Duodenal mucosa (tissue), 2 donors: ENCODE results near the gene KIF5C.

Experiments
- H3K27ac ChIP-seq: one replicate; pipeline ENCODE4 v1.7.0; 2013; ENCODE audit warnings: low read depth, low read length
- H3K27me3 ChIP-seq, 2 donors: one replicate each; pipeline ENCODE4 v1.7.0; 2013; ENCODE audit warnings: low read length in 2 of 2, control low read depth in 1 of 2; ENCODE audit not compliant: insufficient read depth in 2 of 2, control insufficient read depth in 1 of 2
- H3K36me3 ChIP-seq, 2 donors: one replicate each; pipeline ENCODE4 v1.7.0; 2013; ENCODE audit warnings: low read length in 2 of 2, control low read depth in 1 of 2; ENCODE audit not compliant: insufficient read depth in 2 of 2, control insufficient read depth in 1 of 2
- H3K4me1 ChIP-seq, 2 donors: one replicate each; pipeline ENCODE4 v1.7.0; 2013; ENCODE audit warnings: low read length in 2 of 2, control low read depth in 1 of 2; ENCODE audit not compliant: insufficient read depth in 2 of 2, control insufficient read depth in 1 of 2
- H3K4me3 ChIP-seq, 2 donors: one replicate each; pipeline ENCODE4 v1.7.0; 2013; ENCODE audit warnings: low read length in 2 of 2, low read depth in 1 of 2
- H3K9ac ChIP-seq, 2 donors: one replicate each; pipeline ENCODE4 v1.7.0; 2013; ENCODE audit warnings: low read length in 2 of 2, low read depth in 1 of 2
- H3K9me3 ChIP-seq, 2 donors: one replicate each; pipeline ENCODE4 v1.7.0; 2013; ENCODE audit warnings: low read length in 2 of 2, control low read depth in 1 of 2; ENCODE audit not compliant: control insufficient read depth in 1 of 2

KIF5C gene

DNA sequence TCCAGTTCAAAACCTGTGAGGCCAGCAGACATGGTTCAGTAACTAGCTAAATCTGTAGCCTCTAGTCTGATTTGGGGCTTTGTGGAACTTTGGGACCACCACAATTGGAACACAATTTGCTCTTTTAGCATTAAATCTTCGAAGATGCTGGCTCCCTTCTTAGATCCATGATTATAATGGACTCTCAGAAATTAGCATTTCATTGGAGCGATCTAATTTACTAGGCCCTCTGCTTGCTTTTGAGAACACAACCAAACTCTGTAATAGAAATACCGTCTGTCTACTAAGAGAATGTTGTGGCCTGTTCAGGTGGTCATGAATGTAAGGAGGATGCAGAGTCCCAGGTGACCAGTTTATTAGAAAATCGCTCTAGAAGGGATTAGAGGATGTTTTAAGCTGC, 93.3 kb downstream of the KIF5C start:
- Histone ChIP-seq H3K36me3 (no peaks in the 10 kb centered on the region), H3K4me1 (no peaks in the 10 kb centered on the region), H3K9me3 (no peaks in the 10 kb centered on the region), H3K4me3 (no peak overlapping the region), H3K9ac (no peak overlapping the region), H3K27ac (no peak overlapping the region), H3K27me3 (no peaks in the 10 kb centered on the region)

DNA sequence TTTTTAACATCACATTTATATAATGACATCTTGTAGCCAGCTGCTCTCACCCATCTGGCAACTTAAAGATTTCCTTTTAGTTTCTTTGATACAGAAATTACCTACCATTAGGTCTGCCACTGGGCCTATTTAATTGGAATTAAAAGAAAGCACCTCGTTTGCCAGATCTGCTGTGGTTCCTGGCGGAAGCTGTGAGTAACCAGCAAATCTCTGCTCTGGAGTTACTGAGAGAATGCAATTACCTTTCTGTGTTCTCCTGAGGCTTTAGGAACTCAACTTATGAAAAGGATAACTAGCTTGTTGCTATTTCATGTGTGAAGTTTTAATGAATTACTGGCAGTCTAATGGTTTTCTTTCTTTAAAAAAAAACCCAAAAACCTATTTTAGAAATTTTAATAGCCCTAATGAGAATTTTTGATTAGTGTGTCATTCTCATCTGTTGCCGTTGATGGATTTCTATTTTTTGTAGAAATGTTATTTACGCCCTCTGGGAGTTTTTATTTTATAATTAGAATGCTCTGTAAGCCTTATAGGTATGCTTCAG, 93.8 kb downstream of the KIF5C start:
- Histone ChIP-seq H3K4me1 (no peaks in the 10 kb centered on the region), H3K9me3 (no peaks in the 10 kb centered on the region), H3K27ac (no peak overlapping the region), H3K9ac (no peak overlapping the region), H3K27me3 (no peaks in the 10 kb centered on the region), H3K36me3 (no peaks in the 10 kb centered on the region), H3K4me3 (no peak overlapping the region)

DNA sequence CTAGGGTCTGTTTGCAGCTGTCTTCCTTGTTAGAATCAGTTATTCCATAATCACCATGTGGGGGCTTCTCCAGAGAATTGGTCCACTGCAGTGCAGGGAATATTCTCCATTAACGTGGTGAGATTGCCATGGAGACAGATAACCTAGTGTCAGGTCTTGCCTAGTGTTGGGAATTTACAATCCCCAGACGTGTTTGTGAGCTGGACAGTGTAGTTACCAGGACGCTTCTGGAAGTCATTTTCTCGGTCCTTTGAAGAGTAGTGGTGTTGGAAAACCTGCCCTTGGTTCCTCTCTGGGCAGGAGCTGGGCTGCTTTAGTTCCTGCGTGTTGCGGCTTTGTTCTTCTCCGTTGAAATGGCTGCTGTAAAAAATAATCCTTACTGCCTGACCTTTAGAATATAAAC, 94.6 kb downstream of the KIF5C start:
- H3K9ac ChIP-seq: no peak overlapping the region
- H3K4me3 ChIP-seq: no peak overlapping the region

DNA sequence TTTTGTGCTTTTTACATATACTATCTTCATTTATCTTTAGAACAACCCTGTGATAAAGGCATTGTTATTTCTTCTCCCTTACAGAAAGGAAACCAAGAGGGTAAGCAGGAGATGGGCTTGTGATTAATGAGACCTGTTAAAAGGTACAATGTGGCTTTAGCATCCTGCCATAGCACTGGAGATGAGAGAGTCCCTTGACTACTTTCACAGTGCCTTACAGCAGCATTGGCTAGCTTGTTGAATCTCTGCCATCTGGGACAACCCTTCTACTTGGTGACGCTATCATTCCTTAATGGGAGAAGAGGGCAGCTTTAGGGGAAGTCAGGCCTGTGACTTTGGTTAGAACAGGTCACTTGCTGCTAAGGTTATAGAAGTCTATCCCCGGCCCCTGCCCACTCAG, 95.4 kb downstream of the KIF5C start:
- Histone ChIP-seq H3K9me3 (no peaks in the 10 kb centered on the region), H3K4me3 (no peak overlapping the region), H3K36me3 (no peaks in the 10 kb centered on the region), H3K27ac (no peak overlapping the region), H3K27me3 (no peaks in the 10 kb centered on the region), H3K4me1 (no peaks in the 10 kb centered on the region), H3K9ac (no peak overlapping the region)

More for the DNA sequence above, 94.6 kb downstream of the KIF5C start:
- H3K36me3 ChIP-seq: no peaks in the 10 kb centered on the region
- no peaks in the 10 kb centered on the region for H3K4me1 ChIP-seq
- no peak overlapping the region for H3K27ac ChIP-seq
- H3K27me3 ChIP-seq: no peaks in the 10 kb centered on the region
- no peaks in the 10 kb centered on the region for H3K9me3 ChIP-seq

DNA sequence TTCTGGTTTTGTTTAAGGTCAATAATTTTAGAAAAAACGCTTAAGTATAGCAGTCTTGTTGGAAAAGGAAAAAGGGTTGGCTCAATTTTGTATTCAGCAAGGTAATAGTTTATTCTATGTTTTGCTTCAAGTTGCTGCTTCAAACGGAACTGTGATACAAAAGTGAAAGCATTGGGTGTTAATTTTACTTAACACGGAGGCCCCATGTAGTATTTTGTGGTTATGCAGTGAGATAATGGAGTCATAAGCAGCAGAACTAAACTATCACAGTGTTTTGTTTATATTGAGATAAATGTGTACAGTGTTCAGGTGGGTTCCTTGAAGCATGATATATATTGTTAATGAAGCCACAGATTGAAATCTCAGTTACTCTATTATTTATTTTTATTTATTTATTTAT, 96.5 kb downstream of the KIF5C start:
- Histone ChIP-seq H3K4me3 (no peak overlapping the region), H3K4me1 (no peaks in the 10 kb centered on the region), H3K27me3 (no peaks in the 10 kb centered on the region), H3K9ac (no peak overlapping the region), H3K27ac (no peak overlapping the region), H3K9me3 (no peaks in the 10 kb centered on the region), H3K36me3 (no peaks in the 10 kb centered on the region)

DNA sequence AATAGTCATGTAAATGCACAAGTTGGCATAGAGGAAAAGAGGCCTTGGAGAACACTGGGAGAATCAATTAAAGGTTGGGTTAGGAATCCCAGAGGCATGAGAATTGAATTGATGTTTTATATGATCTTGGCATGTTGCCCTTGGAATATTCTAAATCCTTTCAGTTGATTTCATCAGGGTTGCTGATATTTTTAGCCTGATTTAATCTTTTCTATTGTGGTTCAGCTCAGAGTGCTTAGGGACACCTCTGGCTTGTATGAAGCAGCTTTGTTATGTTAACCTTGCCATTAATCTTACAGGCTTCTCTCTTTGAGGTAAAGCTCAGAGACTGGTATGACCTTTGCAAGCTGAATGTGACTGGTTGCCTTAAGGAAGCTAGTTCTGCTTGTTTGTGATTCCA, 99.1 kb downstream of the KIF5C start:
- H3K36me3 ChIP-seq: no peaks in the 10 kb centered on the region
- H3K4me1 ChIP-seq: no peaks in the 10 kb centered on the region
- no peak overlapping the region for H3K9ac ChIP-seq
- no peak overlapping the region for H3K27ac ChIP-seq
- H3K4me3 ChIP-seq: no peak overlapping the region
- H3K27me3 ChIP-seq: no peaks in the 10 kb centered on the region
- no peaks in the 10 kb centered on the region for H3K9me3 ChIP-seq

DNA sequence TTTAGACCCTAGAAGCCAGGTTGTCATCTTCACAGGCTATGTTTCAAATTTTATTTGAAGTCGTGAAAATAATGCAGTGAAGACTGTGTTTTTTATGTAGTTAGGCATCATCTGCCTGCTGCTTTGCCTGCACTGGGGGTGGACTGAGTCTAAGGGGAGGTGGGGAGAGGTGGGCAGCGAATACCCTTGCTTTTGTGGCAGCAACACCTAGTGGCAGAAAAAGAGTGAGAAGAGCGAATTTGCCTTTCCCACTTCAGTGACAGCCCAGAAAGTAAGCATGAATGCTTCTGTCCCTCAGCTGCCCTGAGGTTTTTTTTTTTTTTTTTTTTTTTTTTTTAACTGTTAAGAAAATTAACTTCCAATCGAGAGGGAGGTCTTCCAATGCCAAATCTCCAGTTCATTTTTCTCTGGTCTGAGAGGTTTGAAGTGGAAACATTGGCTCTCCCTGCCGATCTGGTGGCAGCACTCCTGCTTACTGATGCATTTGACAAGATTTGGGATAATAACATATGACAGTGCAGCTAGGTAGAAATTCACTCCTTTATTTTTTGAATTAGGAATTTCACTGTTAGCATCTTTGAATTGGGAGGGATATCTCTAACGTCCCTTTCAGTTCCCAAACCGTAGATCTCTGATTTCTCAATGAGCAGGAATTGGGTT, 103.1 kb downstream of the KIF5C start:
- no peaks in the 10 kb centered on the region for H3K27me3 ChIP-seq
- H3K4me1 ChIP-seq: no peaks in the 10 kb centered on the region
- no peaks in the 10 kb centered on the region for H3K36me3 ChIP-seq
- no peaks in the 10 kb centered on the region for H3K9me3 ChIP-seq
- H3K4me3 ChIP-seq: no peak overlapping the region
- H3K9ac ChIP-seq: no peak overlapping the region
- H3K27ac ChIP-seq: no peak overlapping the region

DNA sequence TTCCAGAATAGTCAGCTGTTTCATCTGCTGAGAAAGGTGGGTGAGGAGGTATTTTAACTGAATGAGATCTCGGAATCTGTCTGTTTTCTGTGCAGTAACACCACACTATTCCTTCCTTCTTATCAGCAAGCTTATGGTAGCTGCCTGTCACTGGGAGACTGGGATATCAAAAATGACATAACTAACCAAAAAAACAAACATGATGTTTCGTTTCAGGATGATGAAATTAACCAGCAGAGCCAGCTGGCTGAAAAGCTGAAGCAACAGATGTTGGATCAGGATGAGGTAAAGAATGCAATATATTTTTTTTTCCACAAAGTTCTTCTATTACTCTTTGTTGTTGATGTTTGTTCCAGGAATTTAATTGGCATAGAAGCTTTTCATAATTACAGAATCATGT, 103.7 kb downstream of the KIF5C start:
- H3K4me3 ChIP-seq: no peak overlapping the region
- H3K27ac ChIP-seq: no peak overlapping the region
- no peaks in the 10 kb centered on the region for H3K4me1 ChIP-seq
- no peaks in the 10 kb centered on the region for H3K9me3 ChIP-seq
- H3K36me3 ChIP-seq: no peaks in the 10 kb centered on the region
- H3K27me3 ChIP-seq: no peaks in the 10 kb centered on the region
- H3K9ac ChIP-seq: no peak overlapping the region

DNA sequence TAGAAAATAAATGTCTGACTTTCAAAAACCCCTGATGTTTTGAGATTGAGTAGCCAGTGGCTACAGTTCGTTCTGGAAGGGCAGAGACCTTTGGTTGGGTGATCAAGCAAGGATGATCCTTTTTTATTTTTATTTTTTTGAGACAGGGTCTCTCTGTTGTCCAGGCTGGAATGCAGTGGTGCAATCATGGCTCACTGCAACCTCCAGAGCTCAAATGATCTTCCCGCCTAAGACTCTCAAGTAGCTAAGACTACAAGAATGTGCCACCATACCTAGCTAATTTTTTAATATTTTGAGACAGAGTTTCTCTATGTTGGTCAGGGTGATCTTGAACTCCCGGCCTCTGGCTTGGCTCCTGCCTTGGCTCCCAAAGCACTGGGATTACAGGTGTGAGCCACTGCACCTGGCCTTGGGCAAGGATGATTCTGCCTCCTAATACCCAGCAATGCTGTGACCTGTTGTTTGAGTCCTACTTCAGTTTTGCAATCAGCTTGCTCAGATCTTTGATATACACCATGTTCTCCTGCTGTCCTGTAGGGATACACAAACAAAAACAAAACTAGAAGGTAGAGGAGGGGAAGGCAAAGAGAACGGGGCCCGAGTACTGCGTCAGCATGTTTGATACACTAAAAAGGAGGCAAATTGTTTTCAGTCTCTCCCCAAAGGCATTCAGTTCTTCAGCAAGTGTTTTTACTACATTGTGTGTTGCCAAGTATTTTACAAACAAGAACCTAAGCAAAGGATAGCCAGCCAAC, 104.3 kb downstream of the KIF5C start:
- H3K27me3 ChIP-seq: no peaks in the 10 kb centered on the region
- H3K27ac ChIP-seq: no peak overlapping the region

DNA sequence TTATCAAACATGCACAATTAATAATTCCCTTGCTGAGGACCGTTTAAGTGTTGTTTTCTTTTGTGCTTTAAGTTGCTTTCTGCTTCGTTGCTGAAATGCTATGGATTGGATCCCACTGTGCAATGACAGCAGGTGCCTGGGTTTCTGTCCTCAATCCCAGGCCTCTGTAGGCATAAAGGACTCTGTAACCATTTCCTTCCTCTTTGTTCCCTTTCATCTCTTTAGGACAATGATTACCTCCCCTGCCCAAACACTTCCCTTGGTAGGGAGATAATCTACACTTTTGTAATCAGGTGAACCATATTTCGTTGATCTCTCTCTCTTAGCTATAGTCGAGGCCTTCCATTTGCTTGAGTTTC, 104.9 kb downstream of the KIF5C start:
- H3K9me3 ChIP-seq: no peaks in the 10 kb centered on the region
- no peaks in the 10 kb centered on the region for H3K36me3 ChIP-seq
- H3K27ac ChIP-seq: no peak overlapping the region
- H3K4me3 ChIP-seq: no peak overlapping the region
- no peak overlapping the region for H3K9ac ChIP-seq
- H3K27me3 ChIP-seq: no peaks in the 10 kb centered on the region
- no peaks in the 10 kb centered on the region for H3K4me1 ChIP-seq

More for the DNA sequence above, 104.3 kb downstream of the KIF5C start:
- Histone ChIP-seq H3K9me3 (no peaks in the 10 kb centered on the region), H3K4me1 (no peaks in the 10 kb centered on the region), H3K36me3 (no peaks in the 10 kb centered on the region), H3K9ac (no peak overlapping the region), H3K4me3 (no peak overlapping the region)
